ENCODE data around the gene CCDC182. TPM values are rescaled to one million over a fixed set of nuclear protein-coding genes. Genes with fewer than 3 reads are reported as not detected.

CCDC182 gene
- total and polyA plus RNA-seq, 8 donors, result not detected

DNA sequence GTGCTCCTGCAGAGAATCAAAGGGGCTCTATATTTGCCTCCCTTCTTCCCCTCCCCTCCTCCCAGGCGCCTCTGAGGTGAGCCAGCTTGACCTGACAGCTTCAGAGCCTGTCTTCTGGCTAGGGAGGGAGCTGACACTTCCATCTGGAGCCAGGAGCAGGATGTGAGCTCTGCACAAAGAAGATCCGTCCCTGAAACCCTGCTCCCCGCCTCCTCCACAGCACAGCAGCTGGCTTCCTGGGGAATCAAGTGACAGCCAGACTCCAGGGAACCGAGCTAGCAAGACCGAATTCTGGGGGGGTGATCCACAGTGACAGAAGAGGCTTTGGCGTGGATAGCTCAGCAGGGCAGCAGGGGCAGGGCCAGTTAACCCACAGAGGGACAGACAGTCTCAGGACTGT lies 37.2 kb downstream of the CCDC182 start:
- H3K27me3 ChIP-seq, result no peaks in the 10 kb centered on the region
- TF ChIP-seq EP300 (IDR thresholded peaks at IDR 0.05) (no peak), POLR2AphosphoS5 (IDR thresholded peaks at IDR 0.05) (no peak), POLR2A (IDR thresholded peaks at IDR 0.05) (no peak)
- TF ChIP-seq, protein P1, sequence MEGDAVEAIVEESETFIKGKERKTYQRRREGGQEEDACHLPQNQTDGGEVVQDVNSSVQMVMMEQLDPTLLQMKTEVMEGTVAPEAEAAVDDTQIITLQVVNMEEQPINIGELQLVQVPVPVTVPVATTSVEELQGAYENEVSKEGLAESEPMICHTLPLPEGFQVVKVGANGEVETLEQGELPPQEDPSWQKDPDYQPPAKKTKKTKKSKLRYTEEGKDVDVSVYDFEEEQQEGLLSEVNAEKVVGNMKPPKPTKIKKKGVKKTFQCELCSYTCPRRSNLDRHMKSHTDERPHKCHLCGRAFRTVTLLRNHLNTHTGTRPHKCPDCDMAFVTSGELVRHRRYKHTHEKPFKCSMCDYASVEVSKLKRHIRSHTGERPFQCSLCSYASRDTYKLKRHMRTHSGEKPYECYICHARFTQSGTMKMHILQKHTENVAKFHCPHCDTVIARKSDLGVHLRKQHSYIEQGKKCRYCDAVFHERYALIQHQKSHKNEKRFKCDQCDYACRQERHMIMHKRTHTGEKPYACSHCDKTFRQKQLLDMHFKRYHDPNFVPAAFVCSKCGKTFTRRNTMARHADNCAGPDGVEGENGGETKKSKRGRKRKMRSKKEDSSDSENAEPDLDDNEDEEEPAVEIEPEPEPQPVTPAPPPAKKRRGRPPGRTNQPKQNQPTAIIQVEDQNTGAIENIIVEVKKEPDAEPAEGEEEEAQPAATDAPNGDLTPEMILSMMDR (IDR thresholded peaks at IDR 0.05), result no peak
- H3K9me3 ChIP-seq, result no peaks in the 10 kb centered on the region
- DNase-seq, result peak in 1 of 2 donors; percentile 71
- H3K4me1 ChIP-seq, result peaks cover 0 to 11% (median 2%) of the 10 kb centered on the region in 4 donors
- H3K27ac ChIP-seq, result no peak overlapping the region
- no peak overlapping the region for H3K4me3 ChIP-seq
- 8 to 48% (median 31%) methylated on average over 6 of the region's 6 CpGs for WGBS, 5 donors
- no peaks in the 10 kb centered on the region for H3K36me3 ChIP-seq
- intact Hi-C loops (cut with DNase I; ENCODE audit: low total_unique reads), result no loop called here

DNA sequence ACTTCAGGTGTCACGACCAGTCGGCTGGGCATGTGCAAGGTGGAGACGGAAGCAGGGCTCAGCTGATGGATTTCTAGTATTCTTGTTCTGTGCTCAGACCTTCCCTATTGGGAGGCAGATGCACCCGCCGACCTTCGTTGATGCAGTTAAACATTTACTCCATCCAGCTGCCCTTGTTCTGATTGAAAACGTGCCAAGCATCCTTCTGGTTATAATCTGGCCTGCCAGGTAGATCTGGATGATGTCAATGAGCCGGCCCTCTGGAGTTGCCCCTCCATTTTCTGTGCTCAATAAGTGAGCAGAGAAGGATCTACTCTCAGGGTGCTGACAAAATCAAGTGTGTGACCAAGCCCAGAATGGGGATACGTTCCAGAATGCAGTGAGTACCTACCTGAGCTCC lies 38.3 kb downstream of the CCDC182 start:
- Histone ChIP-seq H3K27me3 (no peaks in the 10 kb centered on the region), H3K36me3 (no peaks in the 10 kb centered on the region), H3K9me3 (no peaks in the 10 kb centered on the region), H3K4me1 (peaks cover 0 to 11% (median 2%) of the 10 kb centered on the region in 4 donors), H3K27ac (no peak overlapping the region), H3K4me3 (no peak overlapping the region)
- WGBS, 5 donors, result 48 to 79% (median 63%) methylated on average over 9 of the region's 9 CpGs
- peak in 1 of 2 donors; percentile 48 for DNase-seq
- no peak for TF ChIP-seq POLR2A (IDR thresholded peaks at IDR 0.05)
- TF ChIP-seq EP300 (IDR thresholded peaks at IDR 0.05), result no peak
- TF ChIP-seq POLR2AphosphoS5 (IDR thresholded peaks at IDR 0.05), result no peak
- TF ChIP-seq, protein P1 (IDR thresholded peaks at IDR 0.05), result no peak
- intact Hi-C loops (cut with DNase I; ENCODE audit: low total_unique reads), result no loop called here

DNA sequence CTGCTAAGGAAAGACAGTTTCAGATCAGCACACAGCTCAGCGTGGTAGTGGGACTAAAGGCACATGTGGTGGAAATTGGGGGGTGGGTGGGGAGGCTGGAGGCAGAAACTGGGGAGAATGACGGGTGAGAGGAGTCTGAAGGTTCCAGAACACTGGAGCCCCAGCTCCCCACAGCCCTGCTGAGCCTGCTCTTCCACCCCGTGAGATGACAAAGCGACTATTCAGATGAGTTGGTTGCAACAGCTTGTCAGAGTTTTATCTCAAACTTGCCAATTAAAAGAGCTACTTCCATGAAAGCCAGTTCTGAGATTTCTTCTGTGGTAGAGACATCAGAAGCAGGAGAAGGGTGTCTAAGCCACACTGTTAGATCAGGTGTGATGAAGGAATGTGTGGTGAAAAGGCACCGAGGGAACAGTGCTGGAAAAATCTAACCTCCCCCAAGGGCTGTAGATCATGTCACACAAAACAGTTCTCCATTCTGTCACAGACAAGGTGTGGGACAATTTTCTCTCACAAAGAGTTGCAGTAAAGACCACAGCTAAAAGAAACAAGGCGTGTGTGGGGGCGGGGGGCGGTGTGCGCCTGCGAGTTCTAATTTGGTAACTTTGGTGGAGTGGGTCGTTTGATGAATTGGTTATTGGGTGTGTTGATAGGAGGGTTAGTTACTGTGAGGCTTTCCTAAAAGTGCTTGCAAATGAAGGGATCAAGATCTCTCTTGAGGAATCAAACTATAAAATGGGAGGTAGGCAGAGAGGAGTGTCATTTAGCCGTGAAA lies 39.0 kb downstream of the CCDC182 start:
- no peak for TF ChIP-seq POLR2AphosphoS5 (IDR thresholded peaks at IDR 0.05)
- TF ChIP-seq, protein P1 (IDR thresholded peaks at IDR 0.05), result no peak
- no peak for TF ChIP-seq POLR2A (IDR thresholded peaks at IDR 0.05)
- no peak for TF ChIP-seq EP300 (IDR thresholded peaks at IDR 0.05)
- H3K4me3 ChIP-seq, result no peak overlapping the region
- H3K9me3 ChIP-seq, result no peaks in the 10 kb centered on the region
- no peaks in the 10 kb centered on the region for H3K27me3 ChIP-seq
- whole genome bisulfite sequencing, 5 donors, result 57 to 71% (median 61%) methylated on average over 12 of the region's 12 CpGs
- no peak overlapping the region for H3K27ac ChIP-seq
- intact Hi-C loops (cut with DNase I; ENCODE audit: low total_unique reads), result no loop called here
- no peak for DNase-seq
- peaks cover 0 to 11% (median 2%) of the 10 kb centered on the region in 4 donors for H3K4me1 ChIP-seq
- no peaks in the 10 kb centered on the region for H3K36me3 ChIP-seq

- WGBS, 5 donors, result 96 to 100% (median 100%) methylated on average over 1 of the region's 1 CpG
- no peaks in the 10 kb centered on the region for H3K9me3 ChIP-seq
- no peak overlapping the region for H3K27ac ChIP-seq
- no peaks in the 10 kb centered on the region for H3K36me3 ChIP-seq
- no peak for DNase-seq
- no peak for TF ChIP-seq POLR2A (IDR thresholded peaks at IDR 0.05)
- no peak for TF ChIP-seq POLR2AphosphoS5 (IDR thresholded peaks at IDR 0.05)
- TF ChIP-seq EP300 (IDR thresholded peaks at IDR 0.05), result no peak
- TF ChIP-seq, protein P1 (IDR thresholded peaks at IDR 0.05), result no peak
- no peaks in the 10 kb centered on the region for H3K27me3 ChIP-seq
- peaks cover 0 to 11% (median 2%) of the 10 kb centered on the region in 4 donors for H3K4me1 ChIP-seq
- intact Hi-C loops (cut with DNase I; ENCODE audit: low total_unique reads), result no loop called here
- H3K4me3 ChIP-seq, result no peak overlapping the region
Measured at GRCh38 chr17:57704448-57704847, 40.7 kb downstream of the CCDC182 start.

All from stomach (tissue), 9 donors.